Measurements from ENCODE around the gene TDRD12. TPM values are rescaled to one million over a fixed set of nuclear protein-coding genes. Genes with fewer than 3 reads are reported as not detected.

TDRD12 gene
- total and polyA plus RNA-seq, 2 donors (not counting 3 experiments of a cell fraction or from before 2014, with no cell fraction given) = 0.03 to 0.09 TPM

- FAIRE-seq = no peak
- CTCF ChIA-PET = no interaction called here
These were observed 80.6 kb downstream of the TDRD12 start for GRCh38 chr19:32800191-32800590.

More at GRCh38 chr19:32800191-32800590, 80.6 kb downstream of the TDRD12 start:
- POLR2A ChIA-PET = no interaction called here
- no peaks in the 10 kb centered on the region for H4K20me1 ChIP-seq (replicated peaks; ENCODE audit: control insufficient read depth, extremely low read depth, insufficient read depth, low read length)
- no peak for TF ChIP-seq CTCF (IDR thresholded peaks at IDR 0.05; ENCODE audit: extremely low read depth in 1 of 2, insufficient read depth in 1 of 2, low read depth in 1 of 2, low read length in 2 of 2)
- no peak for TF ChIP-seq EZH2 (IDR thresholded peaks at IDR 0.05; ENCODE audit: borderline replicate concordance, low read depth, low read length, severe bottlenecking)
- no peak for TF ChIP-seq JUN (IDR thresholded peaks at IDR 0.05; ENCODE audit: borderline replicate concordance, insufficient read depth, insufficient read length, low read depth)
- no peak for TF ChIP-seq POLR2AphosphoS5 (IDR thresholded peaks at IDR 0.05; ENCODE audit: insufficient read depth, low read depth, low read length)
- no peak for TF ChIP-seq MAX (IDR thresholded peaks at IDR 0.05; ENCODE audit: insufficient read depth, insufficient read length)
- no peak for TF ChIP-seq POLR2A (IDR thresholded peaks at IDR 0.05; ENCODE audit: low read depth, low read length)
- TF ChIP-seq GATA2 (IDR thresholded peaks at IDR 0.05; ENCODE audit: insufficient read depth, insufficient read length, low read depth, low read length) = no peak
- TF ChIP-seq FOS (IDR thresholded peaks at IDR 0.05; ENCODE audit: borderline replicate concordance, insufficient read depth, low read length) = no peak
- TF ChIP-seq MYC (IDR thresholded peaks at IDR 0.05; ENCODE audit: low read depth, low read length) = no peak
- H3K9ac ChIP-seq (replicated peaks; ENCODE audit: extremely low read depth, insufficient read depth, low read length) = no peak overlapping the region
- no peaks in the 10 kb centered on the region for H3K36me3 ChIP-seq (ENCODE audit: control insufficient read depth in 2 of 2, extremely low read depth in 1 of 2, insufficient read depth in 2 of 2, low read length in 2 of 2)
- H3K79me2 ChIP-seq (ENCODE audit: control insufficient read depth, insufficient read depth, low read length) = no peaks in the 10 kb centered on the region
- no peak overlapping the region for H3K4me3 ChIP-seq (replicated peaks in 1 of 3; ENCODE audit: insufficient read depth in 1 of 3, low read depth in 1 of 3, low read length in 3 of 3)
- H3K9me3 ChIP-seq (replicated peaks; ENCODE audit: control insufficient read depth, insufficient read depth, low read length) = no peaks in the 10 kb centered on the region
- no peaks in the 10 kb centered on the region for H3K27me3 ChIP-seq (ENCODE audit: control insufficient read depth in 2 of 2, insufficient read depth in 2 of 2, low read length in 2 of 2)
- no peaks in the 10 kb centered on the region for H3K4me1 ChIP-seq (ENCODE audit: control insufficient read depth, extremely low read depth, insufficient read depth, low read length)
- no peak overlapping the region for H2AFZ ChIP-seq (ENCODE audit: low read depth, low read length)
- DNase-seq (ENCODE audit: low read depth, low spot score) = no peak
- no TSS peak for BruUV-seq (replicated peaks)
- no peaks in the 10 kb centered on the region for H3K9me1 ChIP-seq (replicated peaks; ENCODE audit: control insufficient read depth, extremely low read depth, insufficient read depth, low read length)
- intact Hi-C loops (cut with micrococcal nuclease) (no loop called here), dilution Hi-C loops (cut with MboI; ENCODE audit: extremely low pct_ligation_motif_present, low sequenced_read_pairs) (no loop called here)
- no peak overlapping the region for H3K27ac ChIP-seq (ENCODE audit: insufficient read depth, low read depth, low read length)
- no peak overlapping the region for H3K4me2 ChIP-seq (ENCODE audit: insufficient read depth, low read length)
